NCI-H2107 treated with DMSO at 0.1 percent for 48 hours (cell line): ENCODE measurements around the gene SLC15A3.
A peak's percentile ranks its signal among the peaks of the same experiment; 100 is the strongest.

Experiments
- DNase-seq: peaks from one replicate; lab custom pipeline; 2025; ENCODE audit not compliant: unreplicated experiment; lab: John Stamatoyannopoulos, UW

The SLC15A3 gene

DNA sequence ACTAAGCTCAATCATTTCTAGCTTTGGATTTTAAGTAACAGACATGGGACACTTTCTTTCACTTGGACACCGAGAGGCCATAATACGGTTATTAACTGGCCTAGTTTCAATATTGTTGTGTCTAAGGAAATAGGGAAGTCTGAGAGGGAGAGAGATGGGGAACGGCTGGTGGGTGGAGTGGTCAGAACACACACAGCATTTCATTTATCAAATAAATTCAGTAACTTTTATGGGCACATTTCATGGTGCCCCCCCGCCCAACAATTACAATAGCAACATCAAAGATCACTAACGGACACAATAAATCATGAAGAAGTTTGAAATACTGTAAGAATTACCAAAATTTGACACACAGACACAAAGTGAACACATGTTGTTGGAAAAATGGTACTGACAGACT, 56.3 kb downstream of the SLC15A3 start:
- no peak for DNase-seq

DNA sequence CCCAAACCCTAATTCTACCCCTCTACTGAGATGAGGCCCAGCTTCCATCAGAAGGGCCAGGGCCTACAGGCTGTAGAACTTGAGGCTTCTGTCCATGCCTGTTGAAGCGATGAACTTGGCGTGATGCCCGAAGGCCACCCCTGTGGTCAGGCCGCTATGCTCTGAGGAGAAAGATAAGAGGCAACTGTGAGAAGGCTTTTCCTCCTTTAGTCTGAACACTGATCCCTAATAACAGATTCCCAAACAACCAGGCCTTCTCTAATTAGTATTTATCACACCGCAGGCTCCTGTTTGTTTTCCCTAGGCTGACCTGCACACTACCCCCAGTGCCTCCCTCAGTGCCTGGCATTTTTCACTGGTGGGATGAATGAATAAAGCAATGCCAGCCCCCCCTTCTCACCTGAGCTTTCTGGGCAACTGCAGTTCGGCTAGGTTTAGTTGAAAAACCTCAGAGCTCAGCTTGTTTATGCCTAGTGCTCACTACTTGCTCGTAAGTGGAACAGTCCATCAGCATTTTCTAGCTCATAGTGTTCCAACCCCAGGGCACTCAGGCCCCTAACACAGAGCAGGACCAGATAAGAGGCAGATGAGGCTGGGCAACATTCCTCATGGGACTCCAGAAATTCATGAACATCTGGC, 60.8 kb downstream of the SLC15A3 start:
- no peak for DNase-seq

DNA sequence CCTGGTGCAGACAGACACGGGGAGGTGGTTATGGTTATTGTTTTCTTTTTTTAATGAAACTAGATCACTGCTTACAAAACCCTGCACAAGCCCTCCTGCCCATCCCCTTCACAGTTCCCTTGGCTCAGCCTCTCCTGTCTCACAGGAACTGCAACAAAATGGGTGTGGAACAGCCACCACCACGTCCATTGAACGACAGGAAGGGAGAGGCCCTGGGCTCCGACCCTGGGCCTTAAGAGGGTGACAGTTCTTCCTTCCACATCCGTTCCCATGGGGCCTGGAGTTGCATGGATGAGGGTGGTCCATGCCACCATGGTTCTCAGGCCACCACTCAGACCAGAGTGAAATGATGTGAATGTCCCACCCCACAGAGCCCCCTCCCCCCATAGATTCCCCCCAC, 61.3 kb downstream of the SLC15A3 start:
- no peak for DNase-seq

DNA sequence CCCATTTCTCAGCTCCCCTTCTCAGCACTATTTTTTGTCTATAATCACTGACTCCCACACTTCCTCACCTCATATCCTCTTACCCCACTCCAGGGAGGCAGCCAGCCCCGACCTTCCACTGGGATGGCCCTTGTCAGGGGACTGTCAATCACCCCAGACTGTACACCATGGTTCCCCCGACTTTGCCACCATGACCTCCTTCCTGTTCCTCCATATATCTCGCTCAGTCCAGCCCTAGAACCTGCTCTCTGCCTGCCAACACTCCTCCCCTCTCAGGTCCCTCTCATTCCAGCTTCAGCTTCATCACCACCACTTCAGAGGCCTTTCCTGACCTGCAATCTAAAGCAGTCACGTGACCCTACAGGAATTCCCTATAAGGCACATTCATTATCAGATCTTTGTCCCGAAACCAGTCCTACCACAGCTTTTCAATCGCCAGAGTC, 62.1 kb downstream of the SLC15A3 start:
- no peak for DNase-seq

DNA sequence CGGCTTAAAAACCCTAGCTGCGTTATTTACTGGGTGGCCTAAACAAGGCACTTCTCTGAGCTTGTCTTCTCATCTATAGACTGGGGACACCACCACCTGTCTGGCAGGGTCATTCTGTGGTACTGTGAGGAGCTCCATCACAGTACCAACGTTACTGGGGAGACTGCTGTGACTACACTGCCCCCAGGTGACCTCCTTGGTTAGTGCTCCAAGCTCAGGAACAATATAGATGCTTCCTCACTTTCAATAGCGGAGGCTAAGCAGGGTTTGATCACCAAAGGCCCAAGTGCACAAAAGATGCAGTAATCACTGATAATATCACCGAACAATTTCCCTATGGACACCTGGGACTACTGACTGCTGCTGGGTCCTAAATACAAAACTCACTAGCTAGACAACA, 64.4 kb downstream of the SLC15A3 start:
- DNase-seq, result peak; percentile 63
